ENCODE results near the gene GAGE2A.
"Not testable (repeated sequence)": the region's sequence is repeated elsewhere in the genome, so short reads cannot be mapped to it uniquely, and the experiment has no call there.

Gene GAGE2A, protein sequence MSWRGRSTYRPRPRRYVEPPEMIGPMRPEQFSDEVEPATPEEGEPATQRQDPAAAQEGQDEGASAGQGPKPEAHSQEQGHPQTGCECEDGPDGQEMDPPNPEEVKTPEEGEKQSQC

DNA sequence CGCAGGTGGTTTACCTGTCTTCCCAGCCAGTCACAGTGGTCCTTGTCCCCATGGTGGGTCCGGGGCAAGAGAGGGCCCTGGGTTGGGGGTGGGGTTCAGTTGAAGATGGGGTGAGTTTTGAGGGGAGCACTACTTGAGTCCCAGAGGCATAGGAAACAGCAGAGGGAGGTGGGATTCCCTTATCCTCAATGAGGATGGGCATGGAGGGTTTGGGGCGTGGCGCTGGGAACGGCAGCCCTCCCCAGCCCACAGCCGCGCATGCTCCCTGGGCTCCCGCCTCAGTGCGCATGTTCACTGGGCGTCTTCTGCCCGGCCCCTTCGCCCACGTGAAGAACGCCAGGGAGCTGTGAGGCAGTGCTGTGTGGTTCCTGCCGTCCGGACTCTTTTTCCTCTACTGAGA, at the start of gene GAGE2A:
Gene GAGE2A, plus strand, starts transcription at position 301 of the 400 bp plus-strand sequence. CDS start 1,155 bp downstream, outside the sequence.
- DNase-seq (ENCODE audit: low read depth): not testable (repeated sequence)

DNA sequence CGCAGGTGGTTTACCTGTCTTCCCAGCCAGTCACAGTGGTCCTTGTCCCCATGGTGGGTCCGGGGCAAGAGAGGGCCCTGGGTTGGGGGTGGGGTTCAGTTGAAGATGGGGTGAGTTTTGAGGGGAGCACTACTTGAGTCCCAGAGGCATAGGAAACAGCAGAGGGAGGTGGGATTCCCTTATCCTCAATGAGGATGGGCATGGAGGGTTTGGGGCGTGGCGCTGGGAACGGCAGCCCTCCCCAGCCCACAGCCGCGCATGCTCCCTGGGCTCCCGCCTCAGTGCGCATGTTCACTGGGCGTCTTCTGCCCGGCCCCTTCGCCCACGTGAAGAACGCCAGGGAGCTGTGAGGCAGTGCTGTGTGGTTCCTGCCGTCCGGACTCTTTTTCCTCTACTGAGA, 47.9 kb upstream of the GAGE2A start, which contains the start of gene GAGE12D:
Gene GAGE12D, plus strand, starts transcription at position 301 of the 400 bp plus-strand sequence. CDS start 1,155 bp downstream, outside the sequence.
- not testable (repeated sequence) for DNase-seq (ENCODE audit: low read depth)

DNA sequence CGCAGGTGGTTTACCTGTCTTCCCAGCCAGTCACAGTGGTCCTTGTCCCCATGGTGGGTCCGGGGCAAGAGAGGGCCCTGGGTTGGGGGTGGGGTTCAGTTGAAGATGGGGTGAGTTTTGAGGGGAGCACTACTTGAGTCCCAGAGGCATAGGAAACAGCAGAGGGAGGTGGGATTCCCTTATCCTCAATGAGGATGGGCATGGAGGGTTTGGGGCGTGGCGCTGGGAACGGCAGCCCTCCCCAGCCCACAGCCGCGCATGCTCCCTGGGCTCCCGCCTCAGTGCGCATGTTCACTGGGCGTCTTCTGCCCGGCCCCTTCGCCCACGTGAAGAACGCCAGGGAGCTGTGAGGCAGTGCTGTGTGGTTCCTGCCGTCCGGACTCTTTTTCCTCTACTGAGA, 38.3 kb upstream of the GAGE2A start, which contains the start of gene GAGE12E:
Gene GAGE12E, plus strand, starts transcription at position 301 of the 400 bp plus-strand sequence. CDS start 1,155 bp downstream, outside the sequence.
- DNase-seq (ENCODE audit: low read depth): not testable (repeated sequence)

DNA sequence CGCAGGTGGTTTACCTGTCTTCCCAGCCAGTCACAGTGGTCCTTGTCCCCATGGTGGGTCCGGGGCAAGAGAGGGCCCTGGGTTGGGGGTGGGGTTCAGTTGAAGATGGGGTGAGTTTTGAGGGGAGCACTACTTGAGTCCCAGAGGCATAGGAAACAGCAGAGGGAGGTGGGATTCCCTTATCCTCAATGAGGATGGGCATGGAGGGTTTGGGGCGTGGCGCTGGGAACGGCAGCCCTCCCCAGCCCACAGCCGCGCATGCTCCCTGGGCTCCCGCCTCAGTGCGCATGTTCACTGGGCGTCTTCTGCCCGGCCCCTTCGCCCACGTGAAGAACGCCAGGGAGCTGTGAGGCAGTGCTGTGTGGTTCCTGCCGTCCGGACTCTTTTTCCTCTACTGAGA, 28.8 kb upstream of the GAGE2A start, which contains the start of gene GAGE12F:
Gene GAGE12F, plus strand, starts transcription at position 301 of the 400 bp plus-strand sequence. CDS start 1,155 bp downstream, outside the sequence.
- not testable (repeated sequence) for DNase-seq (ENCODE audit: low read depth)

DNA sequence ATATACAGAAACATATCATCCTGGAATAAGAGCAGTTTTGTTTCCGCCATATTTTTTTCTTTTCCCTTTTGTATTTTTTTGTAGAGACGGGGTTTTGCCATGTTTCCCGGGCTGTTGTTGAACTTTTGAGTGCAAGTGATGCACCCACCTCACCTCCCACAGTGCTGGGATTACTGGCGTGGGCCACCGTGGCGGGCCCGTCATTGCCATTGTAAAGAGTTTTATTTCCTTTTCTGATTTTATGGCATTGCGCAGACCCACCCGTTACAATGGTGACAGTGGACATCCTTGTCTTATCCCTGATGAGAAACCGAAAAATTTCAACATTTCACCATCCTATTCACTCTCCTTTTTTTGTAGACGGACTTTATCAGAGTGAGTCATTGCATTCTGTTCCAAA, 20.6 kb upstream of the GAGE2A start:
- DNase-seq (ENCODE audit: low read depth): not testable (repeated sequence)

DNA sequence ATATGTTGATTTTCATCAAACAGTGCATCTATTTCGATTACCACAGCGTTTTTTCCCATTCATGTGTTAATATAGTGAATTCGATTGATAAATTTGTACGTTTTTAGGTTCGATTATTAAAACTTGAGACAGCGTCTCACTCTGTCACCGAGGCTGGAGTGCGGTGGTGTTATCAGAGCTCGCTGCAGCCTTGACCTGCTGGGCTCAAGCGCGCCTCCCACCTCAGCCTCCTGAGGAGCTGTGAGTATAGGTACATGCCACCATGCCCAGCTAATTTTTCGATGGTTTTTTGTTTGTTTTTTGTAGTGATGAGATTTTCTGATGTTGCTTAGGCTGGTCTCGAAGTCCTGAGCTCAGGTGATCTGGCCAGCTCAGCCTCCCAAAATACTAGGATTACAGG, 20.1 kb upstream of the GAGE2A start:
- not testable (repeated sequence) for DNase-seq (ENCODE audit: low read depth)

DNA sequence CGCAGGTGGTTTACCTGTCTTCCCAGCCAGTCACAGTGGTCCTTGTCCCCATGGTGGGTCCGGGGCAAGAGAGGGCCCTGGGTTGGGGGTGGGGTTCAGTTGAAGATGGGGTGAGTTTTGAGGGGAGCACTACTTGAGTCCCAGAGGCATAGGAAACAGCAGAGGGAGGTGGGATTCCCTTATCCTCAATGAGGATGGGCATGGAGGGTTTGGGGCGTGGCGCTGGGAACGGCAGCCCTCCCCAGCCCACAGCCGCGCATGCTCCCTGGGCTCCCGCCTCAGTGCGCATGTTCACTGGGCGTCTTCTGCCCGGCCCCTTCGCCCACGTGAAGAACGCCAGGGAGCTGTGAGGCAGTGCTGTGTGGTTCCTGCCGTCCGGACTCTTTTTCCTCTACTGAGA, 19.2 kb upstream of the GAGE2A start, which contains the start of gene GAGE12G:
Gene GAGE12G, plus strand, starts transcription at position 301 of the 400 bp plus-strand sequence. CDS start 1,155 bp downstream, outside the sequence.
- DNase-seq (ENCODE audit: low read depth): not testable (repeated sequence)

DNA sequence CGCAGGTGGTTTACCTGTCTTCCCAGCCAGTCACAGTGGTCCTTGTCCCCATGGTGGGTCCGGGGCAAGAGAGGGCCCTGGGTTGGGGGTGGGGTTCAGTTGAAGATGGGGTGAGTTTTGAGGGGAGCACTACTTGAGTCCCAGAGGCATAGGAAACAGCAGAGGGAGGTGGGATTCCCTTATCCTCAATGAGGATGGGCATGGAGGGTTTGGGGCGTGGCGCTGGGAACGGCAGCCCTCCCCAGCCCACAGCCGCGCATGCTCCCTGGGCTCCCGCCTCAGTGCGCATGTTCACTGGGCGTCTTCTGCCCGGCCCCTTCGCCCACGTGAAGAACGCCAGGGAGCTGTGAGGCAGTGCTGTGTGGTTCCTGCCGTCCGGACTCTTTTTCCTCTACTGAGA, 9.6 kb upstream of the GAGE2A start, which contains the start of gene GAGE12H:
Gene GAGE12H, plus strand, starts transcription at position 301 of the 400 bp plus-strand sequence. CDS start 1,155 bp downstream, outside the sequence.
- not testable (repeated sequence) for DNase-seq (ENCODE audit: low read depth)

DNA sequence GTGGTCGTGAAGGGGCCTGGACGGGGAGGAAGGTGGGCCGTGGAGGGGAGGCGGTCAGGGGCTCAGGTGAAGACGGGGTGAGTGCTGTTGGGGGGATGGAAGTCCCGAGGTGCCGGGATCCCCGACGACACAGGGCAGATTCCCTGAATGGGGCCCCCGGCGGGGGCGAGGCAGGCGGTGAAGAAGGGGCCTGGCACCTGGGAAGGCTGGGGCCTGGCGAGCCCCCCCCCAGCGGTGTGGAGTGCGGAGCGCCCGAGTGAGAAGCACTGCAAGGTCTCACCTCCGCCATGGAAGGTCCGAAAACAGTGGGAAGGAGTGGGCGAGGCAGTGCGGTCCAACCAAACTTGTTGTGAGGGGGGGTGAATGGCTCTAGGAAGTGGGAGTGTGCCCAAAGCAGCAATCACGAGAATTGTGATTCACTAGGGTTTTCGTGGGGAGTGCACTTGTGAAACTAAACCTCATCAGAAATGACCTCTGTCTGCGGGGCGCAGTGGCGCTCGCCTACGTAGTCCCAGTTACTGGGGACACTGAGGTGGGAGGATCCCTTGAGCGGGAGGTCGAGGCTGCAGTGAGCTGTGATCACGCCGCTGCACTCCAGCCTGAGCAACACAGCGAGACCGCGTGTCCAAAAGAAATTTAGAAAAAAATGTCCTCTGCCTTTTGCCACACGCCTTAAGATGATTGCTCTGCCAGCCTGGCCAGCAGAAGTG, 628 bp downstream of the GAGE2A start:
- DNase-seq (ENCODE audit: low read depth): not testable (repeated sequence)

DNA sequence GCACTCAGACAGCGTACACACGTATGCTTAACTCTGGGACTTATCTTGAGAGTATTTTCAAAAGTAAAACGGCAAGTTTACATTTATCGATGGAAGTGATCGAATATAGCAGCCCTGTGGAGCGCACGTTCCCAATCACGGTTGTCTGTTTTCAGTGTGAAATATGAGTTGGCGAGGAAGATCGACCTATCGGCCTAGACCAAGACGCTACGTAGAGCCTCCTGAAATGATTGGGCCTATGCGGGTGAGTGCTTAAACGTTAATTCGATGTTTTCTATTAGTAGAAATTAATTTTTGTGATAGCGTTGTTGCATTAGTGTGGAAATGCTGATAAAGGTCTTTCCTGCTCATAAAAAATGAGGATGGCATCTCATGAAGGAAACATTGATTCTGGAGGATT, 1.2 kb downstream of the GAGE2A start:
- not testable (repeated sequence) for DNase-seq (ENCODE audit: low read depth)

DNA sequence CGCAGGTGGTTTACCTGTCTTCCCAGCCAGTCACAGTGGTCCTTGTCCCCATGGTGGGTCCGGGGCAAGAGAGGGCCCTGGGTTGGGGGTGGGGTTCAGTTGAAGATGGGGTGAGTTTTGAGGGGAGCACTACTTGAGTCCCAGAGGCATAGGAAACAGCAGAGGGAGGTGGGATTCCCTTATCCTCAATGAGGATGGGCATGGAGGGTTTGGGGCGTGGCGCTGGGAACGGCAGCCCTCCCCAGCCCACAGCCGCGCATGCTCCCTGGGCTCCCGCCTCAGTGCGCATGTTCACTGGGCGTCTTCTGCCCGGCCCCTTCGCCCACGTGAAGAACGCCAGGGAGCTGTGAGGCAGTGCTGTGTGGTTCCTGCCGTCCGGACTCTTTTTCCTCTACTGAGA, 9.4 kb downstream of the GAGE2A start, which contains the start of gene GAGE1:
Gene GAGE1, plus strand, starts transcription at position 301 of the 400 bp plus-strand sequence. CDS start 1,155 bp downstream, outside the sequence.
- not testable (repeated sequence) for DNase-seq (ENCODE audit: low read depth)

DNA sequence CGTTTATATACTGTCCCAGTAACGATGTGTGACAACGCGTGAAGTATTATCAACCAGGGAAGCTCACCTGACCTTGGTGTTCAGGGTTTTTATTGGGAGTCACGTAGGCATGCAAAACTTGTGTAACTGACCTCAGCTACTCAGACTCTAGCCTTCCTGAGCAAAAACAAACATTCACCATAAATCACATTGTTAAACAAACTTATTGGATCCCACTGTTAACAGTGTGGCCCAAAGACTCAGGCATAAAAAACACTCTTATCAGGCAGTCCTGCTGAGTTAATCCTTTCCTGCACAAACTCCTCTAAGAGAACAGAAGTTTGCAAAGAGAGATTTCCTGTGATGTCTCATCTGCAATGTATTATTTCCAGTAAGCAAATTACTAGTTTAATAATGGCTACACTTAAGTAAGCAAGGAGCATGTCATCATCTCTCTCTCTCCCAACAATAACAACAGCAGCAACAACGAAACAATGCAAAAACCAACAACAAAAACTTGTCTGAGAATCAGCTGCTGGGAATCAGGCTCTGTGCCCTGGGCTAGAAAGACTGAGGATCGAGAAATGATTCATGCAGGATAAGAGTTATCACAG, 21.5 kb downstream of the GAGE2A start:
- DNase-seq (ENCODE audit: low read depth): no peak

DNA sequence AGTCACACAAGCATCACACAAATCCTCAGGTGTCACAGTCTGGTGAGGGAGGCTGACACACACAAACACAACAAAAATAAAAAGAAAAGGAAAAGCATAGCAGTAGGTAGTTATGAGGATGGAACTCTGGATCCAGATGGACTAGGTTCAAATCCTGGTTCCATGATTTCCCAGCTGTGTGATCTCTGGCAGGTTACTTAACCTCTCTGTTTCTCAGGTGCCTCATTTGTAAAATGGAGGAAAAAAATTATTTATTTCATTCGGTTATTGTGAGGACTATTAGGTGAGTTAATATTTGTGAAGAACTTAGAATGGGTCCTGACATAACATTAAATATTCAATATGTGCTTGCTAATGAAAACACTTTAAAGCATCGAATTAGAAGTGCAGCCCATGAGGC, 29.3 kb downstream of the GAGE2A start:
- DNase-seq (ENCODE audit: low read depth): no peak

DNA sequence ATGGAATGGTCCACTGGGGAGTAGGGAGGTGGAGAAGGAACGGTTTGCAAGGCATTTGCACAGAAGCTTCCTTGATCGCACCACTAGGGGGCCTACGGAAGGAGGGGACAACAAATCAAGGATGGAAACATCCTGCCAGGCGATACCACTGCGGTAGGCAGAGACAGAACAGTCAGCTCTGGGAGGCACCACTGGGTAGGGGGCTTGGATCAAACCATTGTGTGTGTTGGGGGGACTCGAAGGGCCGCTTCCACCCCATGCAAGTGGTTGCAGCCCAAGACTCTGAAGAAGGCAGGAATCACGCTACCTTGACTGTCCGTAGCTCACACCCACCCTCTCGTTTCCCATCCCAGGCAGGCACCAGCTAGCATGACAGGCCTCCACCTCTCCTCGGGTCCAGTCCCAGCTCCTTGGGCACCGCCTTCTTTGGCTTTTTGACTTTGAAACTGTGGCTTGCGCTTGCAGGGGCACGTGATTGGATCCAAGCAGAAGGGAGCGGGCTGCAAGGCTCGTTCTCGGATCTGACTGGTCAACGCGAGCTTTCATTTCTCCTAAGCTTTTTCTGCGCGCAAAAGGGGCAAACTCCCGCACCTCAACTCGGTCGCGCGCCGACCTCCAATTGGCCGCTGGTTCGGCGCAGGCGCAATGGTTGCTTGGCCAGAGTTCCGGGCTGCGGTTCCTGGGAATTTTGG, 37.9 kb downstream of the GAGE2A start:
- DNase-seq (ENCODE audit: low read depth): no peak

DNA sequence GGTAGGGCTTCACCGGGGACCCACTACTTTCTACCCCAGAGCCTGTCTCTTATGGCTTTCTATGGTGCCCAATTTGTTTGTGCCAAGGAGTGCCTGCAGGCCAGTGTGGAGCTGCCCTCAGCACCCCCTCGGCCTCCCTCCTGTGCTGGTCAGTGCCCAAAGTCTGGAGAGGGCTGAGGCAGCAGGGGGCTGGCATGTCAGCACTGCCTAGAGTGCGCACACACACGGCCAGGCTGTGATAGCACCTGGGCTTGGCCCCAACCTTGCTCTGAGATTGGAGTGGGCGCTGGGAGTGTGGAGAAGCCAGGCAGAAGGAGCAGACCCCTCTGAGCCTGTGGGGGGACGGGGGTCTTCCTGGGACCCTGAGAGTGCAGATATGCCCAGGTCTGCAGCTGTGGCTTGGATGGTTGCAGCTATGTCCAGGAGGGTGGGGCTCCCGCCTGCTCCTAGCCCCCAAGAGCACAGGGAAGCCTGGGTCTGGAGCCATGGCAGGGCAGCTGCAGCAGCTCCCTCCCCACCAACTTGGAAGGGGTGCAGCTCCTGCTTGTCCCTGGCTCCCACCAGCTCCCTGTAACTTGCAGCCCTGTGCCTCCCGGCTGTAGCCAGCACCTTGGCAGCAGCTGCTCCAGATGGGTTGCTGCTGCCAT, 55.8 kb downstream of the GAGE2A start:
- no peak for DNase-seq (ENCODE audit: low read depth)
